GM21717 (cell line): Measurements from ENCODE around the gene APOL6.

Experiments used
- ATAC-seq: cut with Tn5 transposase; IDR thresholded peaks from one replicate; pipeline ENCODE4 v1.9.1; 2021; ENCODE audit warnings: mild to moderate bottlenecking, moderate library complexity; ENCODE audit not compliant: unreplicated experiment

APOL6 gene

GRCh38 chr22:35648066-35649025, at the start of gene APOL6:
Gene APOL6, plus strand, starts transcription at chr22:35648446. Its CDS starts 7,980 bp downstream, at chr22:35656426.
- peak; percentile 60 for ATAC-seq

GRCh38 chr22:35599364-35599763, 48.9 kb upstream of the APOL6 start:
- no peak for ATAC-seq

GRCh38 chr22:35600476-35600875, 47.8 kb upstream of the APOL6 start:
- no peak for ATAC-seq

GRCh38 chr22:35601013-35601580, 47.1 kb upstream of the APOL6 start:
- no peak for ATAC-seq

- no peak for ATAC-seq
Measured at GRCh38 chr22:35601743-35602615, 46.3 kb upstream of the APOL6 start.

GRCh38 chr22:35604621-35605368, 43.5 kb upstream of the APOL6 start:
- ATAC-seq, result no peak

GRCh38 chr22:35605369-35605680, 42.9 kb upstream of the APOL6 start:
- ATAC-seq, result no peak

GRCh38 chr22:35605851-35606481, 42.3 kb upstream of the APOL6 start:
- no peak for ATAC-seq

- no peak for ATAC-seq
Measured at GRCh38 chr22:35606916-35607315, 41.3 kb upstream of the APOL6 start.

- ATAC-seq, result no peak
Measured at GRCh38 chr22:35608088-35608487, 40.2 kb upstream of the APOL6 start.

- no peak for ATAC-seq
Measured at GRCh38 chr22:35609261-35609660, 39.0 kb upstream of the APOL6 start.

GRCh38 chr22:35609761-35610160, 38.5 kb upstream of the APOL6 start:
- no peak for ATAC-seq

GRCh38 chr22:35610741-35611140, 37.5 kb upstream of the APOL6 start:
- ATAC-seq, result no peak

GRCh38 chr22:35611200-35611890, 36.9 kb upstream of the APOL6 start:
- ATAC-seq, result no peak

- ATAC-seq, result no peak
Measured at GRCh38 chr22:35611891-35612576, 36.2 kb upstream of the APOL6 start.

GRCh38 chr22:35612903-35613302, 35.3 kb upstream of the APOL6 start:
- no peak for ATAC-seq

- no peak for ATAC-seq
Measured at GRCh38 chr22:35614404-35614803, 33.8 kb upstream of the APOL6 start.

- no peak for ATAC-seq
Measured at GRCh38 chr22:35615156-35615555, 33.1 kb upstream of the APOL6 start.

- ATAC-seq, result no peak
Measured at GRCh38 chr22:35616043-35616442, 32.2 kb upstream of the APOL6 start.
